Suprapubic skin (tissue), 3 donors: ENCODE data around the gene GNAO1.

Experiments used
- EP300 ChIP-seq: sonication (generic); formaldehyde crosslinking; IDR thresholded peaks from one replicate; pipeline ENCODE4 v1.6.1; 2017; ENCODE audit warnings: antibody characterized with exemption
- POLR2A ChIP-seq, 2 donors: fragments of 450-650 bp; IDR thresholded peaks; one replicate each; pipeline ENCODE4 v1.6.1; 2017; ENCODE audit warnings: antibody characterized with exemption in 2 of 2, mild to moderate bottlenecking in 2 of 2, moderate library complexity in 2 of 2
- TF ChIP-seq, protein P1 (sequence below), 2 donors: fragments of 200-600 bp in 1 of 2; fragments of 450-650 bp in 1 of 2; sonication (generic) in 1 of 2; IDR thresholded peaks; one replicate each; pipeline ENCODE4 v1.5.1; 2016 to 2019; ENCODE audit warnings: antibody characterized with exemption in 2 of 2, mild to moderate bottlenecking in 1 of 2, moderate library complexity in 1 of 2

DNA sequence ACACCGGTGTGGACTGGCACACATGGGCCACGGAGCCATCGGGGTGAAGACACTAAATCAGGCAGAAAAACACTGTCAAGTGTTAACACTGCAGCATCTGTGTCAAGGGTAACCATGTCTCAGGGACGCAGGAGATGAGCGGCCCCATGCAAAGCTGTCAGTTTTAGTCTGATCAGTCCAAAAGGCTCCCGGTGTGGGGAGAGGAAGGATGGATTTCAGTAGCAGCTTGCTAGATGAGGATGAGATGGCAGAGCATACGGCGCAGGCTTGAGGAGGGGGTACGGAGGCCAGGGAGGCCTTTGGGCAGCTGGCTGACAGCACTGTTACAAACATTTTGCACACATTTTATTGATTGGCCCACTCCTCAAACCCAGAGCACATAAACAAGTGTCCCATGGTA is 98.1 kb downstream of the GNAO1 start:
- TF ChIP-seq, protein P1, sequence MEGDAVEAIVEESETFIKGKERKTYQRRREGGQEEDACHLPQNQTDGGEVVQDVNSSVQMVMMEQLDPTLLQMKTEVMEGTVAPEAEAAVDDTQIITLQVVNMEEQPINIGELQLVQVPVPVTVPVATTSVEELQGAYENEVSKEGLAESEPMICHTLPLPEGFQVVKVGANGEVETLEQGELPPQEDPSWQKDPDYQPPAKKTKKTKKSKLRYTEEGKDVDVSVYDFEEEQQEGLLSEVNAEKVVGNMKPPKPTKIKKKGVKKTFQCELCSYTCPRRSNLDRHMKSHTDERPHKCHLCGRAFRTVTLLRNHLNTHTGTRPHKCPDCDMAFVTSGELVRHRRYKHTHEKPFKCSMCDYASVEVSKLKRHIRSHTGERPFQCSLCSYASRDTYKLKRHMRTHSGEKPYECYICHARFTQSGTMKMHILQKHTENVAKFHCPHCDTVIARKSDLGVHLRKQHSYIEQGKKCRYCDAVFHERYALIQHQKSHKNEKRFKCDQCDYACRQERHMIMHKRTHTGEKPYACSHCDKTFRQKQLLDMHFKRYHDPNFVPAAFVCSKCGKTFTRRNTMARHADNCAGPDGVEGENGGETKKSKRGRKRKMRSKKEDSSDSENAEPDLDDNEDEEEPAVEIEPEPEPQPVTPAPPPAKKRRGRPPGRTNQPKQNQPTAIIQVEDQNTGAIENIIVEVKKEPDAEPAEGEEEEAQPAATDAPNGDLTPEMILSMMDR (IDR thresholded peaks at IDR 0.05): no peak
- TF ChIP-seq POLR2A (IDR thresholded peaks at IDR 0.05): no peak
- no peak for TF ChIP-seq EP300
